ENCODE results near the gene ETDA.
"Not testable (repeated sequence)": the region's sequence is repeated elsewhere in the genome, so short reads cannot be mapped to it uniquely, and the experiment has no call there.

The ETDA gene

DNA sequence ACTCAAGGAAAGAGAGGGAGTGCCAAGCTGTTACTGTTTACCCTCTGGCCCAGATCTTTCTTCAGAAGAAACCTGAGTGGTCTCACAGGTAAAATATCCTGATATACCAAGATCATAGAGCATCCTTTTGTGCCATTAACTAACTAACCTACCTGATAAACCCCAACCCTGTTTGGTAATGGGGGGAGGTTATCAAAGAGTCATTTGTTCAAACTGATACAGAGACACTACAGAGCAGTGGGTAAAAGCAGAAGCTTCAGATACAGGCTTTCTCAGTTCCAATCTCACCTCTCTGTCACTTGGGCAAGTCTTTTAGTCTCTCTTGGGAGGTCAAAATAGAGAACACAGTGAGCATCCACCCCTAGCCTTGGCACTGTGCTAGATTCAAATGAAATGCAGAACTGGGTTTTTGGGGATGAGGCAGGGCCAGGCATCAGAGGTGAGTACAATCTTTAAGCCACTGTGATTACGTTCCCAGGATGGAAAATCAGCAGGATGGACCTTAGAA is at the start of gene ETDA:
TSS of gene ETDA (plus strand) at position 51 of the 508 bp plus-strand sequence. CDS start 1,216 bp downstream, outside the sequence.
- DNase-seq: not testable (repeated sequence)

- DNase-seq: not testable (repeated sequence)
Measured at GRCh38 chrX:135206427-135206826, 45.4 kb upstream of the ETDA start.

DNA sequence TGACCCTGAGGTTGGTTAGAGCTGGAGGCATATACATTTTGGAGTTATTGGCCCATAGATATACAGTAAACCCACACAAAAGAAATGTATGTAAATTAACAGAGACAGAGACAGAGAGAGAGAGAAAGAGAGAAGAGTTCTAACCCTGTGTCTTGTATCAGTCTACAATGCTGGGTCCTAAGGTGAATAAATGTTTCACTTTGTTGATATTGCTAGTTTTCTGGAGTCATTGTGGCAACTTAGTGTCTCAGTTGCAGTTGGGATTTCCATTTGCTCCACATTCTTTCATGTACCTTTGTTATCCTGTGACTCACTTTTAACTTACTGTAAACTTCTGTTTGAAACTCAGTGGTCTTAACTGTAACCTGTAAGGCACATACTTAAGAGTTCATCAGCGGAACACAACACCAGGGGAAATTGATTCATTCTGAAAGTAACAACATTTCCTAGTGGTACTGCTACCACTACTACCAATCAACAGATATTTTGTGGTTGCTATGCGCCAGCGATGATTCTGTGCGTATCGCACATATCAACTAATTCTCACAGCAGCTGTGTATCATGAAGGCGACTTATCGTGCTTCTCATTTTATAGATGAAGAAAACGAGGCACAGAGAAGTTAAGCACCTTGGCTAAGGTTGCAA is 38.5 kb upstream of the ETDA start:
- DNase-seq: no peak

DNA sequence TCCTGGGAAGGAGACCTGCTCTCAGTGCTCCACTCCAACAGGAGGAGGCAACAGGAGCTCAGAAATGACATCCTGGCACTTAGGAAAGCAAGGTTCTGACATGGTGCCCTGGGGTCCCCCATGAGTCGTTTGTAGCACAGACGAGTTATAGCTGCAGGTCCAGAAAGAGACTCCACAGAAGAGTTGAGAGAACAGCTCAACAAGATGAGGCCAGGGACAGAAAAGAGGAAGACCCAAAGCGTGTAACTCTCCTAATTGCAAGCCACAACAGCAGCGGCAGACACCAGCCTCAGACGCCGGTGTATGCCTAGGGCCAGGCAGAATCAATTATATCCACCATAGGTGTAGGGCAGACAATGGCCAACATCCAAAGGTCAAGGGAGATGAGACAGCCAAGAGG is 5.9 kb upstream of the ETDA start:
- not testable (repeated sequence) for DNase-seq

GRCh38 chrX:135256087-135256684 is 4.3 kb downstream of the ETDA start:
- DNase-seq: not testable (repeated sequence)

DNA sequence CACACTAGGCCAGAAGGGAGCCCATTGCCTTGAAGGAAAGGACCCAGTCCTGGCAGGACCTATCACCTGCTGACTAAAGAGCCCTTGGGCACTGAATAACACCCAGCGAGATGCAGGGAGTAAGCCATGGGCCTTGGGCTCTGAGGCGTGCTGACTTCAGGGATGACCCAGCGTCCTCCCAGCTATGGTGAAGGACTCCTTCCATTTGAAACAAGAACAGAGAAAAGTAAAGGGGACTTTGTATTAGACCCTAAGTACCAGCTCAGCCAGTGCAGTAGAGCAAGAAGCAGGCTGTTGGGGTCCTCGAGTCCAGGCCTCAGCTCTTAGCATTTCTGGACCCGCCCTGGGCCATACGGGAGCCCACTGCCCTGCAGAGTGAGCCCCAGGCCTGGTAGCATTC is 5.1 kb downstream of the ETDA start:
- DNase-seq: no peak

DNA sequence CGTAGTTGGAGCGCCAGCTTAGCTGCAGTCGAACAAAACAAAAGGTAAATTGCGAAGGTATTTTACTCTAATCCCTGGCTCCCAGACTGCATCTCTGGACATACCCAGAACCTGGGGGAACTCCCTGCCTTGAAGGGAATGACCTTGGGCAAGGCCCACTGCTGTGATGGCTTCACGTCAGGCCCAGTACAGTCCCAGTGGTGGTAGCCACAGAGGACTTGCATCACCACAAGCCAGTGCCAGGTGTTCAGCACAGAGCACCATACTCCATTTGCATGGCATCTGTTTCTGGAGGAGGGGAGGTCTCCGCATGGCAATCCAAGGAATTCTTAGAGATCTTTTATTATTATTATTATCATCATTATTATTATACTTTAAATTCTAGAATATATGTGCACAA is 5.6 kb downstream of the ETDA start:
- DNase-seq: no peak

DNA sequence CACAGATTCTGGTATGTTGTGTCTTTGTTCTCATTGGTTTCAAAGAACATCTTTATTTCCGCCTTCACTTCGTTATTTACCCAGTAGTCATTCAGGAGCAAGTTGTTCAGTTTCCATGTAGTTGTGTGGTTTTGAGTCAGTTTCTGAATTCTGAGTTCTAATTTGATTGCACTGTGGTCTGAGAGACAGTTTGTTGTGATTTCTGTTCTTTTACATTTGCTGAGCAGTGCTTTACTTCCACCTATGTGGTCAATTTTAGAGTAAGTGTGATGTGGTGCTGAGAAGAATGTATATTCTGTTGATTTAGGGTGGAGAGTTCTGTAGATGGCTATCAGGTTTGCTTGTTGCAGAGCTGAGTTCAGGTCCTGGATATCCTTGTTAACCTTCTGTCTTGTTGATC is 9.1 kb downstream of the ETDA start:
- not testable (repeated sequence) for DNase-seq

DNA sequence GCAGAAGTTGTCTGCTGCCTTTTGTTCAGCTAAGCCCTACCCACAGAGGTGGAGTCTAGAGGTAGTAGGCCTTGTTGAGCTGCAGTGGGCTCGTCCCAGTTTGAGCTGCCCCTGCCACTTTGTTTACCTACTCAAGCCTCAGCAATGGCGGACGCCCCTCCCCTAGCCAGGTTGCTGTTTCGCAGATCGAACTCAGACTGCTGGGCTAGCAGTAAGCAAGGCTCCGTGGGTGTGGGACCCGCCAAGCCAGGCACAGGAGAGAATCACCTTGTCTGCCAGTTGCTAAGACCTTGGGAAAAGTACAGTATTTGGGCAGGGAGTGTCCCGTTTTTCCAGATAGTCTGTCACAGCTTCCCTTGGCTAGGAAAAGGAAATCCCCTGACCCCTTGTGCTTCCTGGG is 11.5 kb downstream of the ETDA start:
- DNase-seq: not testable (repeated sequence)

GRCh38 chrX:135264206-135264605 is 12.3 kb downstream of the ETDA start:
- DNase-seq: no peak

GRCh38 chrX:135273162-135273561 is 21.3 kb downstream of the ETDA start:
- DNase-seq: no peak

GRCh38 chrX:135275973-135276372 is 24.1 kb downstream of the ETDA start:
- DNase-seq: no peak

DNA sequence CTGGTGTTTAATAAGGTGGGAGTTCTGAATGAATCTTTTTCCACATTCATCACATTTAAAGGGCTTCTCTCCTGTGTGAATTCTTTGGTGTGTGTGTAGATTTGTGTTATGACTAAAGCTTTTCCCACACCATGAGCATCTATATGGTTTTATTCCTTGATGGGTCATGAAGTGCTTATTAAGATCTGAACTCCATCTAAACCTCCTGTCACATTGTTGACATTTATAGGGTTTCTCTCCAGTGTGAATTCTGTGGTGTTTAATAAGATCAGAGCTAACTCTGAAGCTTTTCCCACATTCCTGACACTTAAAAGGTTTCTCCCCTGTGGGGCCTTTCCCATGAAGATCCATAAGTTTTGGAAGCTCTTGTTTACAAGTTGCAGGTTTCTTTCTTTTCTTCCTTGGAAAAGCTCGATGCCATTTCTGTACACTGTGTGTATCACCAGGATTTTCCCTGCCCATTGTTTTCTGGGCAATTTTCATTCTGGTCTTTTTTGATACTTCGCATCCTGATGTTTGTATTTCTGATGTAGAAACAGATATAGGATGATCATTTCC is 35.5 kb downstream of the ETDA start:
- no peak for DNase-seq

DNA sequence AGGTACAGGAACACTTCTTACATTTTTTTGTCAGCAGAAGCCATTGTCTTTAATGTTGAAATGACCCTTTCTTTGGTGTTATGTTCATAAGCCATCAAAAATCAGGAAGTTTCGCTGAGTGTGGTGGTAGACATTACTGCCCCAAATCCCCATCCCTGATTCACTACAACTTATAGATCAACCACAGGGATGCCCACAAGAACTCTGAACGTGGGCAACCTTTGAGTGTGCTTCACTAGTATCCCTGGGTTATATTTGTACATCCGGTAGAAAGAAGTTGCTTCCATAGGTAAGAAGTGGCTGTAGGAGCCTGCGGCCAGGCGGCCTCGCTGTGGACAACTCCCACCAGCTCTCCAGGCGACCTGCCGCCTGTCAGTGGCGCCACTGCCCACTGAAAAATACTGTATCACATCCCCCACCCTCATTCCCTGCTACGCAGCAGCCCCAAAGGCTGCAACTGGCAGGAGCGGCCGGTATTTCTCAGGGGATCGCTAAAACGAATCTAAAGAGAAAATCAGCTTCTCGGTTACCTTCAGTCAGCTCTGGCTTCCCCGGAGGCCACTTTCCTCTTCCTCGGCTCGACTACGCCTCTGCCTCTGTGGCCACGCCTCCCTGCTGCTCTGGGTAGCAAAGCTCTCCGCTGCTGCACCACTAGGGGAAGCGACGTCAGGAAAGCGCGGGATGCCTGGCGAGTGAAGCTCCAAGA is 43.5 kb downstream of the ETDA start:
- DNase-seq: no peak

DNA sequence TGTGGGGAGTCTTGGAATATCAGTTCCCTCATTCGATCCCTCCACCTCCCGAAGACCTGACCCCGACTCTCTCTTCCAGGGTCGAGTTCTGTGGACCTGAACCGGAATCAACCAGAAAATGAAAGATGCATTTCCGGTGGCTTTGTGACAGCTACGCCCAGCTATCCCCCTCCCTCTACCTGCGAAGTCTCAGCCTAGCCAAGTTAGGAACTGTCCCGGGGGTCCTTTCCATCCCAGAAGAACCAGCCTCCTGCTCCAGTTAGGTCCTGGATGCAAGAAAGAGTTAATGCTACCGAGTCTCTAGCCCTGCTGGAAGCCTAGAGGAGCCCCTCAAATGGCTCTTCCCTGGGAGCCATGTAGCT is 44.1 kb downstream of the ETDA start:
- no peak for DNase-seq

DNA sequence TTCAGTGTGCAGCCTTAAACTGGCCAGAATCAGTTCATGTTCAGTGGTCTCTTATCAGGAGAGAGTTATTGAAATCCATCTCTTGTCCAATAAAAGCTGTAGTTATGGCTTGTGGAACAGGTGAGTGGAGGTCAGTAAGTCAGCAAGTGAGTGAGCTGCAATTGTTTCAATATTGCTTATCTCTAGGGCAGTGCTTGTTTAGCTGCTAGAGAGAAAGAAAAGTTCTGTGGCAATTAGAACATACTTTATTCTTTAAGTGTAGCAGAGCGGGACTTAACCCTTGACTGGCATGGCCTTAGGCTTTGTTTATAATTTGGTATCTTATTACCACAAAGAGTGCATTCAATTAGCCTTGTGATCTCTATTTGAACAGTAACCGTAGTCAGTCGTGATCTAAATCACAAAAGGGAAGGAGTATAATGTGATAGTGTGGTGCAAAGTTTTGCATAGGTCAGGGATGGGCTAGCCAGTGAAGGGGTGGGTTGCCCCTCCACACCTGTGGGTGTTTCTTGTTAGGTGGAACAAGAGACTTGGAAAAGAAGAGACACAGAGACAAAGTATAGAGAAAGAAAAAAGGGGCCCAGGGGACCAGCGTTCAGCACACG is 50.5 kb downstream of the ETDA start:
- no peak for DNase-seq

Measured in NCI-H2081 (cell line).